HG03066 (cell line): ENCODE measurements around the gene PTS.

Experiments used
- ATAC-seq: cut with Tn5 transposase; IDR thresholded peaks from one replicate; pipeline ENCODE4 v1.9.1; 2021; ENCODE audit warnings: low read depth; ENCODE audit not compliant: unreplicated experiment

The PTS gene

DNA sequence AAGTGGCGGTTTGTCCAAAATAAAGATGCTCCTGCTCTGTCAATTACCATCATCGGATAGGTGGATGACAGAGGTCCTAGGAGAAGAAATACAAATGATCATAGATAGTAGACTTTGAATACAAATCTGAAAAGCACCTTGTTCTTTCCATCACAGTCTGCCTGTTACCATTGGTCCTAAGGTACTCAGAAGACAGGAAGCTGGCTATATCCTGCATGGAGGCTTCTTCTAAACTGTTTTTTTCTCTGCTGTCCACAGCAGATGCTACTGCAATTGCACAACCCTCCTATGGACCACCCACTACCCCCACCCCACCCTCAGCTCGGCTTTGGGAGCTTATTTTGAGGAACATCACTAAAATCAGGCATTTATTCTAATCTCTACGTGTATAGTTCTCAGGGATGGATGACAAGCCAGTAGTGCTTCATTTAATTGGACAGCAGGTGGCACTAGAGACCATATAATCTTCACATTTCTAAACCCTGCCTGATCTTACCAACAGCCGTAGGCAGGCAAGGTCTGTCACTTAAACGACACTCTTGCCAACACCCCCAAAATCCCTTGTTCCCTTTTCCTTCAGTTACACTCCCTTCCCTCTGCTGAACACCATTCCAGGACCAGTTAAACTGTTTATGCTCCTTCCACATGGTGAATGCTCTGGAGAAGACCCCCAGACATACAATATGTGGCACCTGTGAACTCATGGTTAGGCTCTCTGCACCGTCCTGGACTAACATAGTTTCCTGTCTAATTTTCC is 6.6 kb upstream of the PTS start:
- peak; percentile 98 for ATAC-seq

DNA sequence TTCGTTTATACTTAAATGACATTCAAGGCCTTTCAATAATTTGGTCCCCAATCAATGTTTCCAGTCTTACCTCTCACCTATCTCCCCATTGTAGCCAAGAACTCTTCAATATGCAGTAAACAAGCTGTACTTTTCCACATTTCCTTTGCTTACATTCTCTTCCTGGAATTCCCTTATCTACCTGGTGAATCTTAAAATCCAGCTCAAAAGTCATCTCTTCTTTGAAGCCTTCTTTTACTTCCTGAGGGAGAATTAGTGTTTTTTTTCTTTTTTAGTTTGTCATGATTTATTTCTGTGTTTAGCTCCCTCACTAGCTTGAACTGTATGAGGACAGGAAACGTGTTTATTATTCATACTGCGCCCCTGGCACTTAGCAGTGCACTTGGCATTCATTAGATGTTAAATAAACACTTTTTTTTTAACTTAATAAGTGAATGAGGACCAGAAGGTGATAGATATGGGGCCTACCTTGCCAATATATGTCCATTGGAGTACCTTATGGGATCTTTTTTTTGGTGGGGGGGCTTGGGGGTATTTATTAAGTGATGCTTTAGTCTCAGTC is 4.9 kb upstream of the PTS start:
- ATAC-seq = no peak

DNA sequence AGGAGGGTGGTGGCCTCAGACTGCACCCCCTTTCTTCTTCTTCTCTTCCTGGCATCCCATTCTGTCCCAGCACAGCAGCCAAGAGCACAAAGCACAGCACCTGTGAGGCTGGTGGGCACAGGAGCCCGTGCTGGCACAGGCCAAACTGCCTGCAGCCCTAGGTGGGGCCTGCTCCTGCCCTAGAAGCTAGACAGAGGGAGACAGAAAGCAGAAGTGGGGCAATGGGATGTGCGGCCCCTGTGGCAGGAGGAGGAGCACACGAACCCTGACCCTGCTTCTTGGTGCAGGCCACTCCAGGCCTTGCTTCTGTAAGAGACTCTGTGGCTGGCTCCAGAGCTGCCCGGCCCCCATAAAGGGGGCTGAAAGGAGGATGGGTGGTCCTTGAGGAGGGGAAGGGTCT is 3.9 kb upstream of the PTS start:
- no peak for ATAC-seq

DNA sequence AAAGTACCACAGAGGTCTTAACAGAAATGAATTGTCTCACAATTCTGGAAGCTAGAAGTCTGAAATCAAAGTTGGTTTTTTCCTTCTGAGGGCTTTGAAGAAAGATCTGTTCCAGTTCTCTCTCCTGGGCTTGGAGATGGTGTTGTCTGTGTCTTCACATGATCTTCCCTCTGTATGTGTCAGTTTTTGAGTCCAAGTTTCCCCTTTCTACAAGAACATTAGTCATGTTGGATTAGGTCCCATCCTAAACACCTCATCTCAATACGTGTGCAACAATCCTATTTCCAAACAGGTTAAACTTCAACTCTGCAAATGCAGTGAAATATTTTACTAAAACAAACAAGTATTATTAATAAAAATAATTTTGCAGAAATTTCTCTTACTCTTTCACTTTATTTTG is 3.1 kb upstream of the PTS start:
- no peak for ATAC-seq

DNA sequence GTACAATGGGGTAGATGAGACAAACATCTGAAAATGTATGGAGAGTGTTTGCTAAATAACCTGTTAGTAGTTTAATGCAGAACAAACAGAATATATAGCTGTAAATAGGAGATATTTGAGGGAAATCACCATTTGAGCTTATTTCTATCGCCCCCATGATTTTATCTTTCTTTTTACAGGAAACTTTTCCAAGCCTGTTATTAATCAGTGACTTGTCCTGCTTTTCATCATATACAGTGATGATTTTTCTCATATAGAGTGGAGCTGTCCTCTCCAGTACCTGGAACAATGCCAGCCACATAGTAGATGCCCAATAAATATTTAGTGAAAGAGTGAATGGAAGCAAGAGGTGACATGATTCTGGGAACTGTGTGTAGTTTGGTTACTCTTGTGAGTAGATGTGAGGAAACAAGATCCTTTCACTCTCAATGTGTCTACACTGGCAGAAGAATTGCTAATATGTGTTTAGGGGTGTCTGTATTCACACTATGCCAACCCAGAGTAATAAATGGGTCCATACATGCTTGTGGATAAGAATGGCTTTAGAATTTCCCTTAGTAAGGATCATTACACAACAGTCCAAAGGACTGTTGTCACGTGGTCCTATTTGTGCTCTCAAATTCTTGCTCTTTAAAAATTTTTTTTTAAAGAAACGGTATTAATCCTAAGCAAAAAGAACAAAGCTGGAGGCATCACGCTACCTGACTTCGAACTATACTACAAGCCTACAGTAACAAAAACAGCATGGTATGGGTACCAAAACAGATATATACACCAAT is 2.3 kb upstream of the PTS start:
- no peak for ATAC-seq

DNA sequence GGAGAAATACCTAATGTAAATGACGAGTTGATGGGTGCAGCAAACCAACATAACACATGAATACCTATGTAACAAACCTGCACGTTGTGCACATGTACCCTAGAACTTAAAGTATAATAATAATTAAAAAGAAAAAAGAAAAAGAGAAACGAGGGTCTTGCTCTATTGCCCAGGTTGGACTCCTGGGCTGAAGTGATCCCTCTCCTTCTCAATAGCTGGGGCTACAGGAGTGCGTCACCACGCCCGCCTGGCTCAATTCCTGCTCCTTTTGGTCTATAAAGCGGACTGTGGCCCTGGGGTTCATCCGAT is 521 bp upstream of the PTS start:
- no peak for ATAC-seq

DNA sequence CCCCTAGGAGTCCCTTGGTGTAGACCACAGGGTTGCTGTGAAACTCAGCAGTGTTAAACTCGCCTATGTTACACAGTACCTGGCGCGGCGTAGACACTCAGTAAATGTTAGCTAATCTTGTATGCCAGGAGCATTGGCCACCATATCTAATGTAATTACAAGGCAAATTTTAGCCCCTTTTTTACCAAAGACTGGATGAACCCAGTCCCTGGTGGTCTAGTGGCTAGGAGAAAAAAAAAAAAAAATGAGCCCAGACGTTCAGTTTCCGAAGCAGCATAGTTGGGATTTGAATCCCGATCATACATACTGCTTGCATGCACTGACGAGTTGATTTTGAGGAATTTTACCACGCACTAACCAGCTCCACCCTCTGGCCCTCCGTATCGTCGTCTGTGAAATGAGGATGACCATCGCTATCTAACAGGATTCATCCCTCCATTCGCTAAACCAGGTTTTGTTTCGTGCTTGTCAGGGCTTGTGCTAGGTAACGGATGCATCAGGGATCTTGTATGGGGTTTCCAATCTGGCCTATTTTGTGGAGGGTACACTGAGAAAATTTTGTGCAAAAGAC is 688 bp downstream of the PTS start:
- peak; percentile 51 for ATAC-seq

DNA sequence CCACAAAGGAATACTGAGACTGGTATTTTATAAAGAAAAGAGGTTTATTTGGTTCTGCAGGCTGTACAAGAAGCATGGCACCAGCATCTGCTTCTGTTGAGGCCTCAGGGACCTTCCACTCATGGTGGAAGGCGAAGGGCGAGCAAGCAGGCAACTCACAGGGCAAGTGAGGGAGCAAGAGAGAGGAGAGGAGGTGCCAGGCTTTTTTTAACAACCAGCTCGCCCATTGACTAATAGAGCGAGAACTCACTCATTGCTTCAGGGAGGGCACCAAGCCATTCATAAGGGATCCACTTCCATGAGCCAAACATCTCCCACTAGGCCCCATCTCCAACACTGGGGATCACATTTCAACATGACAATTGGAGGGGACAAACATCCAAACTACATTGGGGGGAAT is 1.2 kb downstream of the PTS start:
- no peak for ATAC-seq

DNA sequence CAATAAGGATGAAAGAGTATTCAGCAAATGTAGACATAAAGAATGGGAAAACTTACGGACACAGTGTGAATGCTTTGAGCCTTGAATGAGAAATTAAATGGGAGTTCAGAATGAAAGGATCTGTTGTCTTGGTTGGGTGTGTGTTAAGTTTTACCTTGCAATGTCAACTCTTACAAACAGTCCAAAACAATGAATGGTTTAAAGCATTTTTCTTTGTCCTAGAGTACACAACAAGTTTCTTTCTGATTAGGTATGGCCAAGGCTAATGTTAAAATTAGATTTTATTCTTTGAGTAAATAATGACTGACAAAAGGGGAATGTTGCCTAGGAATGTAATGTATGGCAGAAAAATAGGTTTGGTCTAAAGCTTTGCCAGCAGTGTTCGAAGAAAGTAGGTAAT is 2.5 kb downstream of the PTS start:
- ATAC-seq = no peak

DNA sequence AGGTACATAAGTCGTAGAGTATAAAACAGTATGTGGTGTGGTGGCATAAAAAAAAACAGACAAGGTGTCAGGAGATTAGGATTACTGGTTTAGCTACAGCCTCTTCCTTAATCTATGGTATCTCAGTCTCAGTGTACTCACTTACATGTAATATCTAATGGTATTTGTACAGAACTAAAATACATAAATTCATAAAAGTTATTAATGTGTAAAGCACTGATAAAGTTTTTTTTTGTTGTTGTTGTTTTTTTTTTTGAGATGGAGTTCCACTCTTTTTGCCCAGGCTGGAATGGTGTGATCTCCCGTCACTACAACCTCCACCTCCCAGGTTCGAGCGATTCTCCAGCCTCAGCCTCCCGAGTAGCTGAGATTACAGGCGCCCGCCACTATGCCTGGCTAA is 2.9 kb downstream of the PTS start:
- ATAC-seq = no peak

DNA sequence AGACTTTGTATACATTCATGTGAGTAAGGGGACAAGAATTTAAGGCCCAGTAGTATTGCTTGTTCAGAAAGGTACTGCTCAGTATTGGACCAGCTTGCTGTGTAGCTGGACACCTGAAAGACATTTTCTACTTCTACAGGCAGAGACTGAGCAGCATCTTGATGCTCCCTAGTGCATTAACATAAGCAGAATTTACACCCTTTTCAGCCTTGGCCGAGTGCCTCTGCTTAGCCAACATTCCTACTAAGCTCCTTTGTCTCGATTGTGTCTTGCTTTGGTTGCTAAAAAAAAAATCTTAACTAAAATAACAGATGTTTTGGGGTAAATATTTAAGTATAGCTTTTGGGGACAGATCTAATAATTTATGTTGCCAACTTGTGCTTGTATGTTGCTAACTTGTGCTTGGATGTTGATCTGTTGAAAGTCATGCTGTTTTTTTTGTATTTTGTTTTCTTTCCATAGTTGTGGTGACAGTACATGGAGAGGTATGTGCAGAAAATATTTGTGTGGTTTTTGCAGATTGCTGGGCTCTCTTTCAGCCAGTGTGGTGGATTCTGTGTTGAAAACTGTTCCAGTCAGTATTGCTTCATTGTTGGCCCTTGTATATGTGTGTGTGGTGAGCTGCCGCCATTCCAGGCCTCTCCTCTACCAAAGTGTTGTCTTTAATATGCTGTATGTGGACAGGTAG is 3.7 kb downstream of the PTS start:
- ATAC-seq = no peak

DNA sequence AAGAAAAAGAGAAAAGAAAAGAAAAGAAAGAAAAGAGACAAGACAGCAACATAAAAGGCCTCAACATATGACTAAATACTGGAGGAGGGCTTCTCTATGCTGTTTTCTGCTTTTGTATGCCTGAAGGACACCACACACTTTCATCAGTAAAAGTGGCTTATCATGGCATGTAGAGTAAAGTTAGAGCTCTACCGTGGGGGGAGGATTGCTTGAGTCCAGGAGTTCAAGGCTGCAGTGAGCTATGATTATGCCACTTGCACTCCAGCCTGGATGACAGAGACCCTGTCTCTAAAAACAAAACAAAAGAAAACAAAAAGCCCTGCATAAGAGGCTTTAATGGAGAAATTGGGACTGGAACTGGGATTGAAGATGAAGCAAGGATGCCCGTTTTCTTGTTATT is 5.7 kb downstream of the PTS start:
- ATAC-seq = no peak

DNA sequence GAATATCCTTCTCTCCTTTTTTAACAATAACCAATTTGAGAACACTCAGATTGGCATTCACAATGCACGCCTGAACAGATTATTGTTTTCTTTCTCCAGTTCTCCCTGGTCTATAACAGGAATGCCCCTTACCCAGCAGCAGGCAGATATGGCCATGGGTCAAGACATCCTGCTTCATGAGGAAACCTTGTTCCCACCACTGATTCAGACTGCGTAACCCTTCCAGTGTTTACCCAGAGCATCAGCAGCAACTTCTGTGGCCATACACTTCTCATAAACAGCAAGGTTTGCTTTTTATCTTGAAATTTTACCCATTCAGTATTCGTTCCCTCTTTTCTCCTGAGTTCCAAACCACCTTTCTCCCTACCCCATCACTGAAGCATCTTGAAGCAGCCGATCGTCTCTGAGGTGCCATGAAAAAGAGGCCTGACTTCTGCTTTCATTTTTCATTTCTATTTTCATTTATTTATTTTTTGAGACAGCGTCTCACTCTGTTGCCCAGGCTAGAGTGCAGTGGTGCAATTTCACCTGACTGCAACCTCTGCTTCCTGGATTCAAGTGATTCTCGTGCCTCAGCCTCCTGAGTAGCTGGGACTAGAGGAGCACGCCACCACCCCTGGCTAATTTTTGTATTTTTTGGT is 9.6 kb downstream of the PTS start:
- ATAC-seq = no peak

DNA sequence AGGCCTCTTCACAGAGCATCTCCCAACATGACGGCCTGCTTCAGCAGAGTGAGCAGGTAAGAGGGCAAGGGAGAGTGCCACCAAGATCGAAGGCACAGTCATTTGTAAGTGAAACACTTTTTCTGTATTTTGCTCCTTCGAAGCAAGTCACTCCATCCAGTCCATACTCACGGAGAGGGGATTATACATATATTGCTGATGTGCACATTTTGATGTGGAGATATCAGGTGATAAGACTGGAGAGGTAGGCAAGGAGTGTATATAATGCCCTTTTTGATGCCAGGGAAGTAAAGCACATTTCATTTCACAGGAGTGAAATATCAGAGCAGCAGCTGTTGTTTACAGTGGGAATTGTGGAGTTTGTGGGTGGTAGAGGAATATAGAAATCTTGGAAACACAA is 11.2 kb downstream of the PTS start:
- ATAC-seq = no peak

DNA sequence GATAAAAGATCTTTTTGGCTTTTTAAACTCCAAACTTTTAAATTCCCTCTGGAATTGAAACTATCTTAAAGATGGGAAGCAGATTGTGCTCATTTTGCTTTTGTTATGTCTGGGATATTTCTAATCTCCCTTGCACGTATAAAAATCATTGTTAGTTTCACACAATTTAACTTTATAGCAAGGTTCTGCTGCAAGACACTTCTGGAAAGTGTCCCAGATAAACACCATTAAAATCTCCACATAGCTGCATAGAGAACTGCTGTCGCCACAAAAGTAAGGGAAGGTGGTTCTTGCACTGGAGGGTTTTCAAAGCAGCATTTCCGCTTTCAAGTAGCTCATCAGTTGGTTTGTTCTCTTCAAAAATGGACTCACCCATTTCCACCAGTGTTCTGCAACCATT is 11.8 kb downstream of the PTS start:
- ATAC-seq = no peak

DNA sequence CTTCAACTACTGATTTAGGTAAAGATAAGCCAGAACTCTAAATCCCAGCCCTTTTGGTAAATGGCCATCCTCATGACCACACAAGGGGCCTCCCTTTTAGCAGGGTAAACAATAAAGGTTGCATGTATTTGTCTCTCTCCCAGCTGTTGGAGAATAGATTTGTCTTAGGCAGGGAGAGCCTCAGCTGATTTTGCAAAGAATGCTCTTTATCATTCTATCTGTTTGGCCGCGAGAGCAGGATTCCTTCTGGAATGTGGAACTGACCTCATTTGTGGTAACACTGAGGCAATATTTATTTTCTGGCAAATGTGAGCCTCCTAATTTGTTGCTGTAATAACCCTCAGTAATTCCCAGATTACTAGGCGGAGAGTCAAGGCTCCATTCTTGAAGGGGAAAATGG is 15.3 kb downstream of the PTS start:
- no peak for ATAC-seq

DNA sequence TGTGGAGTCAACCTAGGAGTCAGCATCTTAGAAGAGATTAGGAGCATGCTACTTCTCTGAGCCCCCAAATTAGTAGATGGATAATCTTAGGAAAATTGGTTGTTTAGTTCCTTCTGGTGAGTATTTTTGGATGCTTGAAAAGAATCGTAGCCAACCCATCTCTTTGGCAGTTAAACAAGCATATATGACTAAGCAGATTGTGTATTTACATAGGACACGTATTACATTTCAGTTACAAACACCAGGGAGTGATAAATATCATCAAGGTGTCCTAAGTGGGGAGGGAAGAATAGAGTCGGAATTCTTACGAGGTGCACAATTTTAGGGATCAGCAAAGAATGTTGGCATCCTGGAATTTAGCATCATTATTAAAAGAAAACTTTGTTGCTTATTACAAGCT is 21.0 kb downstream of the PTS start:
- ATAC-seq = no peak

DNA sequence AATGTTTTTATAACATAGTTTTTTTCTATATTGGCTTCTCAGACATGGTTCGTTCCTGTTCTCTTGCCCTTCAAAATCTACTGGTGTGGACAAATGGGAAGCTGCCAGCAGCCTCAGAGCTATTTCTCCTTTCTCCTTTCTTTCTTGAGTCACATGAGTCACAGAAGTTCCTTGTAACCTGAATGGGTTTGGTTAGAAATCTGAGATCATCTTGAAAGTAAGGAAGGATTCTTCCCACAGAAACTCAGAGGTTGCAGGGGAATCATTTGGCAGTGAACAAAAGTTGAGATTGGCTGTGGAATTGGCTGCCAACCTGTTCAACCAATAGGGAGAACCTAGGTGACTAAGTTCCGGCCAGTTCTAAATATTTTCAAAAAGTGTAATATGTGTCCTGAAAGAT is 22.0 kb downstream of the PTS start:
- ATAC-seq = no peak

DNA sequence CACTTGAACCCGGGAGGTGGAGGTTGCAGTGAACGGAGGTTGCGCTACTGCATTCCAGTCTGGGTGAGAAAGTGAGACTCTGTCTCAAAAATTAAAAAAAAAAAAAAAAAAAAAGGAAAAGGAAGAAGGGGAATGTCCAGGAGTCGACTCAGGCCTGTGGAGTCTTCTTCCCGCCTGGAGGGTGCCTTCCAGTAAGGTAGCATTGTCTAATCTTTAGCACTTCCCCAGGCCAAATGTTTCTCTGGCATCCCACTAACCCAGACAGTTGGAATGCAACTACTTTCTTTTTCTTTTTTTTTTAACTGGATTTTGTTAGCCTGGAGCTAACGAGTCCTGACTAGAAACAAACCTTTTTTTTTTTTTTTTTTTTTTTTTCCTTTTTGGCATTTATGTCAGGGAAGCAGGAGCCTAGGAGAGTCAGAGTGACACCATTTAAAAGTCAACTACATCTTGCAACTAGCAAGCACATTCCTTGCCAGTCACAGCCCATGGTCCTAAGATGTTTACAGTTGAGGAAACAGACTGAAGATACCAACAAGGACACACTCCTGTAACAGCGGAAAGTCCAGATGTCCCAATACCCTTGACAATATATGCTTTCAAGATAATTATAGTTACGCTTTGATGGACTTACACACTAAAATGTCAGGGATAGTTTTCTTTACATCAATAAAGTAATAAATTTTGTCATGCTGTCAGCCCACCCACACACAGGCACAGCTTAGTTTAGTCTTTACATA is 23.8 kb downstream of the PTS start:
- ATAC-seq = no peak

DNA sequence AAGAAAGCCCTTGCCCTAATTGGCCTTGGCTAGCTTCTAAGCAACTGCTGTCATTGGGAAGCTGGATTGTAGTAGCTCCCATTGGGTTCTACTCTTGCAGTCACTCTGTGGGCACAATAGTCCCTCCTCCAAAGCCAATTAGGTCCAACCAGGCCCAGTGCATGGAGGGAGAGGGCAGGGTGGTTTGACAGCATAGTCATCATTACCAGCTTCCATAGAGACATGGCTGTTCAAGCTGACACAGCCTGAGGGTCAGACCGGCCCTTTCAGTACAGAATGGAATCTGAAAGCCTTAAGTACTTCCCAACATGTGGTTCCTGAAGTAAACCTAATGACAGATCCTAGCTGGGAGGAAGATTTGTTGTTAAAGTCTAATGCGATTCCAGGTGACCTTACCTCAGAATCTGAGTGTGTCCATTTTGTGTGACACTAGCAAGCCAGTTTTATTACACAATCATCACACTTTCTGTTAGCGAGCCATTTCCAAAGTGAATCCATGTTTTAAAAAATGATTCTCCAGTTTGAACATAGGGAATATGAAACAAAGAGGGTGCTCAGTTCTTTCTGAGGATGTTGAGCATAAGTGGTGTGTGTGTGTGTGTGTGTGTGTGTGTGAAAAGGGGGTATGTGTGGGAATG is 27.5 kb downstream of the PTS start:
- no peak for ATAC-seq
